NK-92 (cell line): ENCODE measurements around the gene BMAL1.
A peak's percentile ranks its signal among the peaks of the same experiment; 100 is the strongest.

ENCODE experiments used
- DNase-seq: peaks from one replicate; lab custom pipeline; 2025; ENCODE audit not compliant: unreplicated experiment; lab: John Stamatoyannopoulos, UW

BMAL1 gene

DNA sequence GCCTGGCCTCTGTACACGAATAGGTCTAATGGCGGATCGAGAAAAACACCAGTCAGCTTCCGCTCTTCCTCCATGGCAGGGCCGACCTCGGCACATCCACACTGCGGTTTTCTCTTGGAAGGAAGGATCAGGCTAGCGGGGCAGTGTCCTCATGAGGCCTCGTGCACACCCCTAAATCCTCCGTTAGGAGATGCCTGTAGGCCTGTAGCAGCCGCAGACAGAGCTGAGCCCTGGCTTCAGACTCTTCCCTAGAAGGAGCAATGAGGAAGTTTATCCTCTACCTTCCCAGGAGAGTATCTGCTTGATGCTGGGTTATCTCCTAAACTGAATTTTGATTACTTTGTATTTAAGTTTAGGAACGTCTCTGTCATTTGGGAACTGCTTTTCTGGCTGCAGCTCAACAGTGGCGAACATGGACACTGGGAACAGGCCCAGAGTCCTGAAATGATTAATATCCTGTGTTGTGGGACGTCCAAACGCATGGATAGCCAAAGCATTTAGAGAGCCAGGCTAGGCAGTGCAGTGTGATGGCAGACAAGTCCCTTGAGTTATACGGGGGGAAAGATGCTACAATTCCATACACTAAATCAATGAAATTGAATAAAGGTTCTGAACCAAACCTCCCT, 16.5 kb upstream of the BMAL1 start:
- no peak for DNase-seq

DNA sequence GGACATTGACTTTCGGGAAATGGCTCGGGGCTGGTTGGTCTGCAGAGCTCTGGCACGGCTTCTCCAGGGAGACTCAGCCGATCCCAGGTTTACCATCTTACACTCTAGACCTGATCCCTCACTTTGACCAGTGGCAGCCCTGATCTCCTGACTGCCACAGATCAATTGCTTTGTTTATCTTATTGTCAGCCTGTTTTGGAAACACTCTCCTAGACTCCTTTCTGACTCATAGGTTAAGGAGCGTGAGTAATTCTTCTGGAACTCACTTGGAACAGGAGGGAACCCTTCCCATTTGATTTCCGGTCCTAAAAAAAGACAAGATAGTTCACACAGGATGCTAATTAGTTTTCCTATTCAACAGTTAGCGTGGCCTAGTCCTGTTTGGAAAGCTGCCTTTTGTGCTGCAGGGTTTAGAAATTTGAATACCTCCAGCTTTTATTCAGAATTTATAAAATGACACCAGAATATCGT, 16.0 kb upstream of the BMAL1 start:
- DNase-seq: no peak

DNA sequence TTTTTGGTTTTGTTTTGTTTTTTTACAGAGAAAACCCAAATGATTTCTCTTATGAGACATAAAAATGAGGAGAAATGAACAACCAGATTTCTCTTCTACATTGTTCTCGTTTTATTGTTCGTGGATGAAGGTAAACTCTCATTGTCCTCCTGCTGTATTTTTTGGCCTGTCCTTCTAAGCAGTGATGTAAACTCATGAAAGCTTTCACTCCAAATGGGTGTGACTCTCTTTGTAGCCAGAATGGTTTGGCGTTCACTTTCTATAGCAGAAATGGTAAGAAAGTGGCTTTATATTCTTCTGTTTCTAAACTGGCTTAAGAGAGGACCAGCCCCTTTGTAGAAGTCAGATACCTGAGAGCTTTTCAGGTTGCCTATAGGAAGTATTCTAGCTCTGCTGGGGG, 15.5 kb upstream of the BMAL1 start:
- no peak for DNase-seq

DNA sequence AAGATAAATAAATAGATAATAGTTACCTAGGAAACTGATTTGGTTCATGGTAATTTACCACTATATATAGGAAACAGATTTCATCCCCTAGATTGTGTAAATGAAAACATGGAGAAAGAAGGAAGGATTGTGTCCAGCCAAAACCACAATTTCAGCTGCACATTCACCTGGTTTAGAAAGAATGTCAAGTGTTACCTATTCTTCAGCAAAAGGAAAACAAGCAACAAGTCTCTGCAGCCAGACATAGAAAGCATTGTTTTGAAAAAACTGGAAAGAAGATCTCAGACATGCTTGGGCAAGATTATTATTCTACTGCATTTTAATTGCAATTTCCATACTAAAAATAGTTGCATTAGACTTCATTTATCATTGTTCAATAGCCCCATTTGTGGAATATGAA, 8.8 kb upstream of the BMAL1 start:
- DNase-seq: no peak

DNA sequence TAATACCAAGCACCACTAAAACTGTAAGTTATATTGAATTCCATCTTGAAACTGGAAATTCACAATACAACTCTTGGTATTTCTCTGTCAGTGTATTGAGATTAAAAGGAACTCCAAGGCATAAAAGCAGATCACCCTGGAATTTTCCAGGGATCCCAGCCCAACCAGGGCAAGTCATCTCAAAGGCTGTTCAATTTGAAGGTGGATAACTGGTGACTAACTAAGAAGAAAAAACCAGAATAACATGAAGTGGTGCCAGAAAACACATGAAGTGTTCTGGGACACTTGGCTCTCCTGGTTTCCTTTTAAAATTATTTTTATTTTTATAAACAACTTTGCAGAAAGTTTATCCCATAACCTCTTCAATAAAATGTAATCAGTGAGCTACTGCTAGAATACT, 7.8 kb upstream of the BMAL1 start:
- DNase-seq: no peak

DNA sequence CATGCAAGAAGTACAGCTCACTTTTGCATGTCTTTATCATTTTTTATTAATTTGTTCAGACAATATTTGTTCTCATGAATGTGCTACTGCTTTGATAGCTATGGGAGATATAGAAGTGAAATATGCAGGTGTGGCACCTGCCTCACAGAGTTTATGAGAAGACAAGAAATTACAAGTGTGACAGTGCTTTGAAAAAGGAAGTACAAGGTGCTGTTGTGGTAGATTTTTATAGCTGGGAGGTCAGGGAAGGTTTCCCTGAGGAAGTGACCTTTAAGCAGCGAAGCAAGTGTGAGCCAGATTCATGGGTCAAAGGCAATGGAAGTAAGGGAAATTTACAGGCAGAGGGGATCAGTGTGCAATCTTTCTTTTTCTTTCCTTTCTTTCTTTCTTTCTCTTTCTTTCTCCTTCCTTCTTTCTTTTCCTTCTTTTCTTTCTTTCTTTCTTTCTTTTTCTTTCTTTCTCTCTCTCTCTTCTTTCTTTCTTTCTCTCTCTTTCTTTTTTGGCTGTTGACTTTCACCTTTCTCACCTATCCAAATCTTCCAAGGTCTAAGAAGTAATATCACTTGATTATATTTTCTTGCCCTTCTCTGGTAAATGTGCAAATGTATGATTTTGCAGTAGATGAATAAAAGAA, 6.4 kb upstream of the BMAL1 start:
- no peak for DNase-seq

DNA sequence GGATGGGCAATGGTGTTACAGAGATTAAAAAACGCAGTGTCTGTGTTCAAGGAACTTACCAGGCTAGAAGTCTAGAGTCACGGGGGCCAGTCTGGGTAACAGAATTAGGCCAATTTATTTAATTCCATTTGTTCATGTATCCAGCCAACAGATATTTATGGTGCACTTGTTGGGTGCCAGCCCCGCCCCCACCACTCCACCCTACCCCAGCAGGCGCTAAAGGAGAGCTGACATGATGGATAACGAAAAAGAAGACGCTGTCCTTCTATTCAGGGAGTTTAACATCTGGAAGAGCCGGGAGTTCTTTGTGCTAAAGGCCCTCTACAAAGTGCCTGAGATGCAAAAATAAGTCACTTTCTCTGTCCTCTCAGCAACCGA, 1.1 kb upstream of the BMAL1 start:
- no peak for DNase-seq

DNA sequence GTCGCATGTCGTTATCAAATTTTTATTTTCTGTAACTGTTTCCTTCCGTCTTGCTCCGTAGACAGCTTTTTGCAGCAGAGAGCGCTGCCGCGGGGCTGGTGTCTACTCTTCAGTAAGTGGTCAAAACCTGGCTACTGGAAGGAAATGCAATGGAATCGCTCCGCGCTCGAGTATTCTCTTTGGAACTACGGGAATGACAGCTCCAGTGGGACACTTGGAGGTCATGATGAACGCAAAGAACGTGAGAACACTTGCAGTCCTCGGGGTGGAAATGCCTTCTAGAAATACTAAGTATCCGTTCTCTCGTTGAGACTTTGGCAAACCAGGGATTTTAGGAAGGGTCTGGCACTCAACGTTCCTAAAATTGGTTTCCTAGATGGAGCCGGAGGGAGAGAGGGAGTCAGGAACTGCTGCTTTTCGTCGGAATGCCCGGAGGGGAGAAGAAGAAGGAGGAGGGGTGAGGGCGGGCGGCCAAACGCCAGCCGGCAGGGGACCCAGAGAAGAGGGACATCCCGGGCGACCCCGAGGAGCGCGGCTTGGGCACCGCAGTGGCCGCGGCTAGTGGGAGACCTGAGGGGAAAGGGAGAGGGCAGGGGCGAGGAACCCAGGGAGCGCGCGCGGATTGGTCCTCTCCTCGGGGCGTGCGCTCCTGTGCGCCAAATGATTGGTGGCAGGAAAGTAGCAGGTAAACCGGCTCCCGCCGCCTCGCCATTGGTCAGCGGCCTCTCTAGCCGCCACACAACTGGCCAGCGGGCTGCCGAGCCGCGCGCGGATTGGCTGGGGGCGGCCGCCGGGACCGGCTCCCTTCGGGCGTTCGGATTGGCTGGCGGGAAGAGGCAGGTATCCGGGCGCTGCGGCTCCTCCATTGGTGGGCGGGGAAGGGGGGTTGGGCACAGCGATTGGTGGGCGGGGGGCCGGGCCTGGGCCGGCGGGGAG, 490 bp upstream of the BMAL1 start:
- peak; percentile 84 for DNase-seq

DNA sequence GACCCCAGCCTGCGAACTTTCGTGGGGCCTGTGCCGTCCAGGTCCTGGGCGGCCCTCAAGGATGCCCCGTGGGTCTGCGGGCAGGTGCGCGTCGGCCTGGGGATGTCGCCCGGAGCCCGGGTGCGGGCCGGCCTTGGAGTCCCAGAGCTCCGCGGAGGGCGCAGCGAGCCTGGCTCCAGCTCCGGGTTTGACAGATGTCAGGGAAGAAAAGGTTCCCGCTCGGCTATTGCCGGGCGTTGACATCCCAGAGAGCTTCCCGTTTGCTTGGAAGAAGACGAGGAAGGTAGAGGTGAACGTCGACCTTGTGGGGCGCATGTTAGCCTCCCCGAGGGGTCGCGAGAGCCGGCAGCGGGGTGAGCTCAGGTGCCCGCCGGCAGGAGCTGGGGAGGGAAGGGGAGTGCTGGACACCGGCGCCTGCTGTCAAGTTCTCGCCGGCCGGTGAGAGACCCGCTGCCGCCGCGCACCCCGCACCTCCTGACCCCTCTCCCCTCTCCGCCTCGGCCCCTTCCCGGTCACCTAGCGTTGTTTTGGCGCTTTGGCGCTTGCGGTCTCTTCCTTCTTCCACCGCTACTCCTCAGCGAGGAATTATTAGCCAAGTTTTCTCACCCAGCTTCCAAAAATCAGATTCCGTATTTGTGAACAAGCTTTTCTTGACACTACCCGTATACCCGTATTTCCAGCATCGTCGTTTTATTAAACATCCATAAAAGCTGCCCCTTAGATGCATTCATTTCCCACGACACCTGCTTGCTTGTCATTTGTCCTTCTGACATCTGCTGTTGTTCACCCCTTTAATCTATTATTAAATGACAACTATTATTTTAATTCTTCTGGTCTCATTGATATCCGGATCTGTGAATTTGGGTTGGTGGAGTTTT, 1.3 kb downstream of the BMAL1 start:
- no peak for DNase-seq

DNA sequence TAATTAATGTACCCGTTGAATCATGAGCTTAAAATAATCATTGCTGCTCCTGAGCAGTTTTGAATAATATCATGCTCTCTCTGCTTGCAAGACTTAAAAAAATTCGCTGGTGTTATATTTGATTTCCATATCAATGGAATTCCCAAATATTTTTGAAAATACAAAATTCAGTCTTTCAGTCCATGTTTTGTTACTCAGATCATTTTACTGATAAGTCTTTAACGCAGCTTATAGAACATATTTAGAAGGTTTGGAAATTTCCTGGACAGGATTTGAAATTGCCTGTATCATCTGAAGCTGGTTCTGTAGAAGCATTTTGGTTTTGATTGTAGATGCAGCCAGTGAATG, 1.9 kb downstream of the BMAL1 start:
- no peak for DNase-seq

DNA sequence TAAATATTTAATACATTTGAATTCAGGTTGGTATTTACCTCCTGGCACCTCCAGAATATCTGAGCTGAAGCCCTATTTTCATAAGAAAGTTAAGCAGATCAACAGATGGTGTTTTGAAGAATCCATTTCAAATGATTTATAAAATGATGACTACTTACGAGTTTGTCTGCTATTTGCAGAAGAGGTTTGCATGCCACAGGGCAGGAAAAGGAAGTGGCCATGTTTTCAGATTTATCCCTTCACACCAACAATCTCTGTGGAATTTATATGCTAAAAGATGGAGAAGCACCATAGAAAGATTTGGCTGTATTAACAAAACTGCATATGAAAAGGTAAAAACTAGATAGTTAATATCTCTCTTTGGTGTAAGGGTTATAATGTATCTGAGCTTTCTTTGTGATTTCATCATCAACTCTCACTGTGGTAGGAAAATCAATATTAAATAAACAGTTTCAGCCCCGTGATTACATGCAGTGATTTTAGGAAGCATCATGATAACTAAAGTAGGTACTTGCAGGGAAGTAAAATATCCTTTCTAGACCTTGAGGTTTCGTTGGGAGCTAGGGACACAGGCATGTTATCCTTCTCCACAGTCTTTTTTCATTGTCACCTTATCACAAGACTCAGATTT, 2.6 kb downstream of the BMAL1 start:
- DNase-seq: no peak

DNA sequence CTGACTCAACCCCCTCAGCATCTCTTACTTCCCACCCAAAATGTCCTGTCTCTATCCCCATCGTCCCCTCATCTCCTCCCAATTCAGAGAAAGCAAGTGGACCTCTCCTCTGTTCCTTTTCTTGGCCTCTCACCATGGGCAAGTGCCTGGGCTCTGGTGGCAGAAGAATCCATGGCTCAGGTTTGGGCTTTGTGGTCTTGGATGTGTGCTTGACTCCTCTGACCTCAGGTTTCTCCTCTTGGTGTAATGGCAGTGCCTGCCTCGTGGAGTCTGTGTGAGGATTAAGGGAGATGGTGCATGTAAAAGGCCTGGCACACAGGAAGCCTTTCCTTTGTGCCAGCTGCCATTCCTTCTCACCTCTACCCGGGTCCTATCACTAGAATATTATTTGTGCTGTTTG, 3.2 kb downstream of the BMAL1 start:
- DNase-seq: no peak

DNA sequence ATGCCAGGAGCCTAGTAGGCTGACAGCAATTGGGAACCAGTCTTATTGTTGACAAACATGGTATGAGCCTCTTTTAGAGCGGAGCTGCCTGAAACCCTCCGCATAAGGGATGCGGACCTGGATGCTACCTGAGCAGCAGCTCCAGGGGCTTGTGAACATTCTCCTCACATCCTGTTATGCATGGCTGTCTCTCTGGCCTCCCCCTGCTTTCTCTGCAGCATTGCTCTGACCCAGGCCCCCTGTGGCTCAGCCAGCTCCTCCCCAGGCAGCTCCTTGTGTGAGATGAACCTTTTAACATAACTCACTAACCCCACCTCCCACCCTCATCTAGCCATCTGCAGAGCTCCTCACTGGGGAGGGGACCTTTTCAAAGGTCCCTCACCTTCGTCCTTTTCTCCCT, 6.0 kb downstream of the BMAL1 start:
- DNase-seq: no peak

DNA sequence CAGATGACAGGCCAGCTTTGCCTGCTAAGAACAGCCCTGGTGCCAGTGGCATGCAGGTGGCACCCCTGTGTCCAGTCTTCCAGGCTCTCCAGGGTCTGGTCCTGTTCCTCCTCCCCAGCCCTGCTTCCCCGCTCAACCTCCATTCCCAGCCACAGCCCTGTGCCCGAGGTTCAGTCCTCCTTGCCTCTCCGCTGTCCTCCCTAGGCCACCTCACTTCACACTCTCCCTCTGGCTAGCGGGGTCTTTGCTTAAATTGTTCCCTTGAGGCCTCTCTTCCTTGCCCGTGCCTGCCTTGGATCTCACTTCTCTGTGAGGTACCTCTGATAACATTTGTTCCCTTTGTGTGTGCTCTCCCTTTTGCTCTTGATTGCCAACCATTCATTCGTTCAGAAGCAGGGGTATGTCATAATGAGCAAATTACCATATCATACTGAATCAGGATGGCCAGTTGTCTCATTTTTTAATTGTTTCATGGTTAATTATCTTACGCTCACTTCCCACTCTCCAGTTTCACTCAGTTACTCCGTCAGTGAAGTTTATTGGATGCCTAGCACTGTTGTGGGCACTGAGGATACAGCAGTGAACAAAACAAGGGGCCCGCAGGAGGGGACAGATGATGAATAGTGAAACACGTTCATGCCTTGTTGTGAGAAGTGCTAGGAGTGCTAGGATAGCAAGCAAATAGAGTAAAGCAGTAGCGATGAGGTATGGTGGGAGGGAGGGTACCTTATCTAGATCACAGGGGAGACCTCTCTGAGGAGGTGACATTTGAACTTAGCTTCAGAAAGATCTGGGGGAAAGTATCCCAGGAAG, 7.4 kb downstream of the BMAL1 start:
- no peak for DNase-seq

DNA sequence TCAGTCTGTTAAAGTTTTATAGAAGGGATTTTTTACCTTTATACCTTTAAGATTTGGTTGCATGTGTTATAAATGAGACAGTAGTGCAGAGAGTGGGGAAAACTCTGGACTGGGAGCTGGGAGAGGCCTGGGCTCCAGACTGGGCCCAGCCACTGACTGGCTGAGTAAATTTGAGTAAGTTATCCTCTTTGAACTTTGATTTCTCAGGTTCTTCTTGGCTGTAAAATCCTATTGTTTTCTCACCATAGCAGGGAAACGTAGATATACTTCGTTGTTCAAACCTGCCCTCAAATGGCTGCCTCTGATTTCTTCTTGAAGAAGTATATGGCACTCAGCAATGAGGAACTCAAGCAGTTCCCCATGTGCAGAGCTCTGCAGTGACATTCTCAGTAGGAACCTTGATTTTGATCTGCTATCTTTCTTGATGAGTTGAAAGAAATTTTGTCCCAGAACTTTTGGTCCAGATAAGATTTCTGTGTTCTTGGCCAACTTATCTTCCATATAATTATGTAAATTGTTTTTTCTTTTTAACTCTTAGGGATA, 8.8 kb downstream of the BMAL1 start:
- DNase-seq: no peak

DNA sequence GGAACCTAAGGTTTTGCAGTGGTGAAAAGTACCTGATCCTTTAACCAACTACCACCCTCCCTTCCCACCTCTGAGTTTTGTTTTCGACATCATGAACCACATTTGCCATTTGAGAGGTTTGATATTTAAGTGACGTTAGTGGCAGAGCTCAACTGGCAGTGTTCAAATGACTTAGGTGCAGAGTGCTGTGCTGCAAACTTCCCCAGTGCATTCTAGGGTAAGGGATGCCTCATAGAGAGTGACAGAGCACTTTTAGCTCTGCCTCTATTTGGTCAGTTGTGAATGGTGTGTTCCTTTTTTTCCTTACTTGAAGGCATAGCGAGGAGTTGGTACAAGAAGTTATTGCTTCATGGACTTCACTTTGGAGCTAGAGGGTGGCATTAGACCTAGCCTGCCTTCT, 9.4 kb downstream of the BMAL1 start:
- DNase-seq: no peak

DNA sequence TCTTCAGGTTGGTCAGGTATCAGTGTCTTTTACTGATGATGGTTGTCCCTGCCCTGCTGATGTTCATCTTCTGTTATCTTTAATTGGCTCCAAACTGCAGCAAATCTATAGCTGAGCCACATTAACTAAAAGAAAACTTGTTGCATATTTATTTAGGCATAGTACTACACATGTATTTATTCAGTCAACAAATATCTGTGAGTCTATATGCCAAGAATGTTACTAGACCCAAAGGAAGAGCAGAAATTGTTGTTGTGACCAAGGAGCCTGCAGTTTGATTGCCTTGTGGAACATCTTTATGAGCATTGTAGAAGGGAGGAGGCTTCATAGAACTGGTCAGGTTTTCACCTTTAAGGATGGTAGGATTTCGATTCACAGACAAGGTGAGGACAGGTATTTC, 10.1 kb downstream of the BMAL1 start:
- DNase-seq: no peak

DNA sequence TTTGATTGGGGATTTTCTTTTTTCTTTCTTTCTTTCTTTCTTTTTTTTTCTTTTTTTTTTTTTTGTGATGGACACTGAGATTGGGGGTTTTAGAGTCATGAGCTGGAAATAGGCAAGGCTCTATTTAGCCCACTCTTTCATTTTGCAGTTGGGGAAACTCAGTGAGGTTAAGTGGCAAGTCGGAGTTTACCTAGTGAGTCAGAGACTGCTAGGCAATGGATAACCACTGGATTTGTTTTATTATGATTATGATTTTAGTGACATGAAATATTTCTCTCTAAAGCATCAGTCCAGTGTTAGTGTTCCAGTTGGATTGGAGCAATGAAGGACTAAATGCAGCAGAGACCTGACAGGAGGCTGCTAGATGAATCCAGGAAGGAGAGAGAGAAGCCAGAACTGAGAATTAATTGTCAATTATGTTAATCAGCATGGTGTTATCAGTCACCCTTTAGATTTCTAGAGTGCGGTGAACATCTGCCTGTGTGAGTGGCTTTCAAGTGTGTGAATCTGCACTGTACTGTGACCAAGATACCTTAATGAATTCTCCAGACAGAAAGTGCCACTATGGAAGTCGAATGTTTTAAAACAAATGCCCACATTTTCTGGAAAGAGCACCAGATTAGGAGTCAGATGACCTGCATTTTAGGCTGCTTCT, 10.9 kb downstream of the BMAL1 start:
- DNase-seq: no peak

DNA sequence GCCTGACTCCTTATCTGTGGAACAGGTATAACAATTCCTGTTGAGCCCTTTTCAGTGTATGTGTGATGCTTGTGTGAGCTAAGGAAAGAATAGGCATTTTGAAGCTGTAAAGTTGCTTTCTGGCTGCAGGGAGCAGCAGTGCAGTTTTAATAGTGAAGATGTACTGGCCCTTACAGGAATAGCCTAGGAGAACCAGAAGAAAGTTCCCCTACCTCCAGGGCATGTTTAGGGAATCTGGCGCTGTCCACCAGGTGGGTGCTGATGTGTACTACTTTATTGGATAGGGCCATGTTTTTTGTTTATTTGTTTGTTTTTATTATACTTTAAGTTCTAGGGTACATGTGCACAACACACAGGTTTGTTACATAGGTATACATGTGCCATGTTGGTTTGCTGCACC, 11.5 kb downstream of the BMAL1 start:
- DNase-seq: no peak
